Esophagus muscularis mucosa (tissue), 4 donors: ENCODE data around the gene TMEM132E. TPM values are rescaled to one million over a fixed set of nuclear protein-coding genes. Genes with fewer than 3 reads are reported as not detected.

Source experiments
- DNase-seq: peaks from one replicate; pipeline ENCODE4 v3.0.0-alpha.2; 2017; ENCODE audit errors: extremely low spot score
- H3K27ac ChIP-seq, 4 donors: fragments of 200-600 bp; sonication (generic); replicated peaks in 1 of 4; 1 replicate in 3 of 4; 2 replicates in 1 of 4; pipeline ENCODE4 v1.5.1; 2016 to 2019; ENCODE audit warnings: mild to moderate bottlenecking in 1 of 4
- H3K27me3 ChIP-seq, 4 donors: fragments of 200-600 bp; sonication (generic); one replicate each; pipeline versions ENCODE4 v1.5.1 to v1.6.0; 2016 to 2019
- H3K36me3 ChIP-seq, 4 donors: fragments of 200-600 bp; sonication (generic); one replicate each; pipeline ENCODE4 v1.5.1; 2016 to 2019
- H3K4me1 ChIP-seq, 4 donors: fragments of 200-600 bp; sonication (generic); one replicate each; pipeline ENCODE4 v1.5.1; 2016 to 2019
- H3K4me3 ChIP-seq, 4 donors: fragments of 200-600 bp; sonication (generic); 1 replicate in 2 of 4; 2 replicates in 2 of 4; pipeline ENCODE4 v1.5.1; 2016 to 2019; ENCODE audit warnings: mild to moderate bottlenecking in 4 of 4, moderate library complexity in 1 of 4
- H3K9me3 ChIP-seq, 4 donors: fragments of 200-600 bp; sonication (generic); 1 replicate in 3 of 4; 2 replicates in 1 of 4; pipeline ENCODE4 v1.5.1; 2016 to 2019
- EP300 ChIP-seq: sonication (generic); formaldehyde crosslinking; IDR thresholded peaks from one replicate; pipeline ENCODE4 v1.6.1; 2017; ENCODE audit warnings: antibody characterized with exemption
- POLR2A ChIP-seq: fragments of 450-650 bp; IDR thresholded peaks from one replicate; pipeline ENCODE4 v1.6.1; 2017; ENCODE audit warnings: antibody characterized with exemption, moderate library complexity, mild to moderate bottlenecking, low read depth
- POLR2AphosphoS5 ChIP-seq, 2 donors: sonication (generic); formaldehyde crosslinking; IDR thresholded peaks; one replicate each; pipeline ENCODE4 v1.6.1; 2017; ENCODE audit warnings: antibody characterized with exemption in 2 of 2
- WGBS: methylation state at CpG from one replicate; pipeline ENCODE4 v1.1.5; 2018; 5-methylcytosine and 5-hydroxymethylcytosine counted together
- intact Hi-C: fragments of 100-400 bp; cut with DNase I; formaldehyde crosslinking; loops from one replicate; pipeline ENCODE4 v1.15.1; 2023
- total RNA-seq, 4 donors: library from RNA; depleted of rRNA; stranded (reverse); fragments of >200 nt; gene quantifications; one replicate each; pipeline versions ENCODE4 v1.1.0 to v1.2.1, GENCODE V29; 2016
- TF ChIP-seq, protein P1 (sequence below), 3 experiments: fragments of 200-600 bp in 2 of 3; fragments of 450-650 bp in 1 of 3; sonication (generic) in 2 of 3; IDR thresholded peaks; one replicate each; pipeline ENCODE4 v1.5.1; 2017 to 2019; ENCODE audit warnings: antibody characterized with exemption in 3 of 3, mild to moderate bottlenecking in 2 of 3, moderate library complexity in 1 of 3

Gene TMEM132E
- total RNA-seq, 4 donors from 2014 or later = under 0.01 to 0.06 TPM; not detected in 2

DNA sequence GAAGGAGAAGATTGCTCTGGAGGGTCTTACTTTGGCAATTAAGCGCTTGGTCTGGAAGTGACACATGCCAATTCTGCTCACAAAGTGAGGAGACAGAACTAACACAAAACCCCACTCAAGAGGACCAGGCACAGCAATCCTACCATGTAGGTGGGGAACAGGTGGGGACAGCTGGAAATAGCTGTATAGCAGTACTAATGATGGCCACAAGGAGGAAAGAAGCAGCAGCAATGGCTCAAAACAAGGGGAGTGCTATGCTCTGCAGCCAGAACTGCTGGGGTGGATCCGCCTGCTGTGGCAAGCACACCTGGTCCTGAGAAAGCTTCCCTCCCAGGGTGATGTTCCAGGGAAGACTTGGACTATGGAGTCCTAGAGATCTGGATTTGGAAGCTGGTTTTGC, 17.0 kb upstream of the TMEM132E start:
- Histone ChIP-seq H3K9me3 (no peaks in the 10 kb centered on the region), H3K4me1 (no peaks in the 10 kb centered on the region), H3K4me3 (no peak overlapping the region), H3K27ac (no peak overlapping the region), H3K36me3 (no peaks in the 10 kb centered on the region), H3K27me3 (peaks cover 0 to 44% (median 3%) of the 10 kb centered on the region in 4 donors)
- 54% methylated on average over 2 of the region's 2 CpGs for WGBS
- intact Hi-C loops = no loop called here
- TF ChIP-seq, protein P1, sequence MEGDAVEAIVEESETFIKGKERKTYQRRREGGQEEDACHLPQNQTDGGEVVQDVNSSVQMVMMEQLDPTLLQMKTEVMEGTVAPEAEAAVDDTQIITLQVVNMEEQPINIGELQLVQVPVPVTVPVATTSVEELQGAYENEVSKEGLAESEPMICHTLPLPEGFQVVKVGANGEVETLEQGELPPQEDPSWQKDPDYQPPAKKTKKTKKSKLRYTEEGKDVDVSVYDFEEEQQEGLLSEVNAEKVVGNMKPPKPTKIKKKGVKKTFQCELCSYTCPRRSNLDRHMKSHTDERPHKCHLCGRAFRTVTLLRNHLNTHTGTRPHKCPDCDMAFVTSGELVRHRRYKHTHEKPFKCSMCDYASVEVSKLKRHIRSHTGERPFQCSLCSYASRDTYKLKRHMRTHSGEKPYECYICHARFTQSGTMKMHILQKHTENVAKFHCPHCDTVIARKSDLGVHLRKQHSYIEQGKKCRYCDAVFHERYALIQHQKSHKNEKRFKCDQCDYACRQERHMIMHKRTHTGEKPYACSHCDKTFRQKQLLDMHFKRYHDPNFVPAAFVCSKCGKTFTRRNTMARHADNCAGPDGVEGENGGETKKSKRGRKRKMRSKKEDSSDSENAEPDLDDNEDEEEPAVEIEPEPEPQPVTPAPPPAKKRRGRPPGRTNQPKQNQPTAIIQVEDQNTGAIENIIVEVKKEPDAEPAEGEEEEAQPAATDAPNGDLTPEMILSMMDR (IDR thresholded peaks at IDR 0.05) = peak in 1 of 3 experiments; percentile 31
- TF ChIP-seq POLR2AphosphoS5 (IDR thresholded peaks at IDR 0.05) = no peak
- TF ChIP-seq EP300 = no peak
- TF ChIP-seq POLR2A = no peak
- no peak for DNase-seq

DNA sequence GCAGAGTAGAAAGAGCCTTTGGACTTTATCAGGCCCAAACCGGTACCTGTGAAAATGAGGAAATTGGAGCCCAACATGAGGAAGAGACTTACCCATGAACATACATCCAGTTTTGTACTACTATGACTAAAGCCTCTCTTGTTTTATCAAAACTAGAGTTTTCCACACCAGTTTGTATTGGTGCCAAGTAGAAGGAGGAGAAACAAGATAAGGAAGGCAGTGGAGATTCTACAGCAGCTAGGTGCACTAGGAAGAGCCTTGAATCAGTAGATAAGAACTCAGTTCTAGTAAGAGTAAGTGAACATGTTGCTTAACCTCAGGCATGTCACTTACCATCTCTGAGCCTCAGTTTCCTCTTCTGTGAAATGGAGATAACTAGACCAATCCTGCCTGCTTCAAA, 13.7 kb upstream of the TMEM132E start:
- no peak for TF ChIP-seq EP300
- TF ChIP-seq POLR2A = no peak
- TF ChIP-seq, protein P1 (IDR thresholded peaks at IDR 0.05) = no peak
- TF ChIP-seq POLR2AphosphoS5 (IDR thresholded peaks at IDR 0.05) = no peak
- intact Hi-C loops = no loop called here
- peaks cover 0 to 77% (median 9%) of the 10 kb centered on the region in 4 donors for H3K27me3 ChIP-seq
- no peak for DNase-seq
- H3K9me3 ChIP-seq = no peaks in the 10 kb centered on the region
- H3K36me3 ChIP-seq = no peaks in the 10 kb centered on the region
- WGBS = 95% methylated on average over 1 of the region's 1 CpG
- no peaks in the 10 kb centered on the region for H3K4me1 ChIP-seq
- no peak overlapping the region for H3K27ac ChIP-seq
- no peak overlapping the region for H3K4me3 ChIP-seq

DNA sequence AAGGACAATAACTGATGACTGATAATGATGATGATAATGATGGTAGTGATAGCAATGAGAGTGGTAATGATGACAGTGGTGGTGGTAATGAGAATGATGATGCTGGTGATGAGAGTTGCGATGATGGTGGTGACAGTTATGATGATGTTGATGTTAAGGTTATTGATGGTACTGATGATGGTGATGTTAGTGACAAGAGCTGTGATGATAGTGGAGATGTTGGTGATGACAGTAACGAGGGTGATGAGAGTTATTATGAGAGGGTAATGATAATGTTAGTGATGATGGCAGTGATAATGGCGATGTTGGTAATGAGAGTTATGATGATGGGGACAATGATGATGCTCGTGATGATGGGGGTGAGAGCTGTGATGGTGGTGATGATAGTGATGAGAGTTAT, 13.2 kb upstream of the TMEM132E start:
- Histone ChIP-seq H3K4me3 (no peak overlapping the region), H3K27me3 (peaks cover 0 to 82% (median 11%) of the 10 kb centered on the region in 4 donors), H3K4me1 (no peaks in the 10 kb centered on the region), H3K27ac (no peak overlapping the region), H3K9me3 (no peaks in the 10 kb centered on the region), H3K36me3 (no peaks in the 10 kb centered on the region)
- intact Hi-C loops = no loop called here
- WGBS = 90% methylated on average over 4 of the region's 4 CpGs
- TF ChIP-seq POLR2A (no peak), EP300 (no peak), POLR2AphosphoS5 (IDR thresholded peaks at IDR 0.05) (no peak)
- TF ChIP-seq, protein P1 (IDR thresholded peaks at IDR 0.05) = no peak
- no peak for DNase-seq

DNA sequence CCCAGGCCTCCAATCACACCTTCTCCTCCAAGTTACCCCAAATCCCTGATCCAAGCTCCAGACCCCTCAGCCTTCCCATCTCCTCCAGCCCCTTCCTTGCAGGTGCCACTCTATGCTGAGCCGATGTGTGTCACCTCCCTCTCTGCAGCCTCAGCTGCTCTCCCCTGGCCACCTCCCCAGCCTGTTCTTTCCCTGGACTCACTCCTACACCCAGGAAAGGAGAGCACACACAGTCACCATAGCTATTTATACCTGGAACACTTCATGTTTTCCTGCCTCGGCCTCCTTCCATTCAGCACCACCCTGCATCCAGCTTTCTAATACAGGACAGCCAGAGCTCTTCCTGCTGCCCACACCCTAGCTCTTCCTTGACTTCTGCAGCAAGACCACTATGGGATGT, 12.5 kb upstream of the TMEM132E start:
- Histone ChIP-seq H3K4me3 (no peak overlapping the region), H3K4me1 (no peaks in the 10 kb centered on the region), H3K27ac (no peak overlapping the region), H3K27me3 (peaks cover 0 to 86% (median 13%) of the 10 kb centered on the region in 4 donors), H3K9me3 (no peaks in the 10 kb centered on the region), H3K36me3 (no peaks in the 10 kb centered on the region)
- no peak for DNase-seq
- WGBS = 84% methylated on average over 2 of the region's 2 CpGs
- TF ChIP-seq, protein P1 (IDR thresholded peaks at IDR 0.05) = no peak
- TF ChIP-seq POLR2A = no peak
- TF ChIP-seq POLR2AphosphoS5 (IDR thresholded peaks at IDR 0.05) = no peak
- TF ChIP-seq EP300 = no peak
- intact Hi-C loops = no loop called here

DNA sequence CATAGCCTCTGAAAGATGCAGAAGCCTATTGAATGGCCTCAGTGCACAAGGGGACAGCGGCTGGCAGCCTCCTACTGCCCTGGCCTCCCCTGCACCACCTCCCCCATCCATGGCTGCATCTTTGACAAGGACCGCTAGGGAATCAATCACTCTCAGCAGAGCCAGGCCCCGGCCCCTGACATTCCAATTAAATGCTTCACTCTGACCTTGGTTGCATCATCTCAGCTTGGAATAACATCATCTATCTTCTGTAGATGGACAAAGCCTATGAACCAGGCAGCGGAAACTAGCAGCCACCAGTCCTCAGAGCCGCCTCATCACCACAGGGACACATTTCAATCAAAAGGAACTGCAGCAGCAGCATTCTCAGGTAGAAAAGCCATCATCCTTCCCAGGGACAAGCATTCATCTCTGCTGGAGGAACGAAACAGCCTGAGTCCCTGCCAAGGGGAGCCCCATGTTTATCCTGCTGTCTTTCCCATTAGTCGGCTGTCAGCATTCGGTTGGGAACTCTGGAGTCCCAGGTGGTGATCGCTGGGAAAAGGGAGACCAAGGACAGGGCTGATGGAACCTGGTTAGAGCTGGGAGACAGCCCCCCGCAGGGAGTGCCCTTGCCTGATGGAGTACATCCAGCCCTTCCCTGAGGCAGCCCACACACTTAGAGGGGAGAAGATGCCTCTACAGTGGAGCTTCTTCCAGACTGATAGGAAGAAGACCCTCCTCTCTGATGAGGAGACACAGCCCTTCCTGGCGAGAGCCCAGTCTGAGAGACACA, 11.5 kb upstream of the TMEM132E start:
- Histone ChIP-seq H3K27me3 (peaks cover 0 to 86% (median 13%) of the 10 kb centered on the region in 4 donors), H3K27ac (no peak overlapping the region), H3K4me3 (no peak overlapping the region), H3K36me3 (no peaks in the 10 kb centered on the region), H3K9me3 (no peaks in the 10 kb centered on the region), H3K4me1 (no peaks in the 10 kb centered on the region)
- WGBS = 35% methylated on average over 8 of the region's 11 CpGs
- intact Hi-C loops = no loop called here
- TF ChIP-seq POLR2AphosphoS5 (IDR thresholded peaks at IDR 0.05) (no peak), POLR2A (no peak), EP300 (no peak)
- TF ChIP-seq, protein P1 (IDR thresholded peaks at IDR 0.05) = no peak
- no peak for DNase-seq
